ENCODE data around the gene RNF123.
"Not testable (repeated sequence)": the region's sequence is repeated elsewhere in the genome, so short reads cannot be mapped to it uniquely, and the experiment has no call there.

The RNF123 gene

DNA sequence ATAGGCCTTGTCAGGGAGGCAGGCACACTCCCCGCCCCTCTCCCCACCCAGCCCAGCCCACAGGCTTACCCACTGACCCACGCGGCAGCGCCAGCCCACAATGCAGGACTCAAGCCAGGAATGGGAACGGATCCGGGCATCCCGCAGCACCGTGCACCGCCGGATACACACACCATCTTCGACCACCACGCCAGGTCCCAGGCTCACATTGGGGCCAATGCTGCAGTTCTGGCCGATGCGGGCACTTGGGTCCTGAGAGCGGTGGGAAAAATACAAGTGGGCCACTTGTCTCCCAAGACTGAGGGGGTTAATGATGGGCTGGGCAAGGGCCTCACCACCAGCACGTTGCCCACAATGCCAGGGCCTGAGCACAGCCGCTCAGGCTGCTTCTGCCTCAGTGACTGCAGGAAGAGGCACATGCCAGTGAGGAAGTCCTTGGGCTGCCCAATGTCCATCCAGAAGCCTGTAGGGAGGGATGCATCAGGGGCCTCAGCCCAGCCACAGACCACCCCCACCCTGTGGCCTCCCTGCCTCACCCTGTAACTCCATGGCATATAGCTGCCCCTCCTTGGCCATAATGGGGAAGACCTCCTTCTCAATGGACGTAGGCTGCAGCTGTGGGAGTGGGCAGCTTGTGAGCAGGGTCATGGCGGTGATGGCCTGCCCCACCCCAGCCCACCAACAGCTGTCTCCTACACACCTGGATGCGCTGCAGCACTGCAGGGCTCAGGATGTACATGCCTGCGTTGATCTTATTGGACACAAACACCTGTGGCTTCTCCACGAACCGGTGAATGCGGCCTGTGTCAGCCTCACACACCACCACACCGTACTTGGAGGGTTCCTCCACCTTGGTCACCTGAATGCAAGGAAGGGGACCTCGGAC lies 32.8 kb downstream of the RNF123 start:
- DNase-seq: no peak

DNA sequence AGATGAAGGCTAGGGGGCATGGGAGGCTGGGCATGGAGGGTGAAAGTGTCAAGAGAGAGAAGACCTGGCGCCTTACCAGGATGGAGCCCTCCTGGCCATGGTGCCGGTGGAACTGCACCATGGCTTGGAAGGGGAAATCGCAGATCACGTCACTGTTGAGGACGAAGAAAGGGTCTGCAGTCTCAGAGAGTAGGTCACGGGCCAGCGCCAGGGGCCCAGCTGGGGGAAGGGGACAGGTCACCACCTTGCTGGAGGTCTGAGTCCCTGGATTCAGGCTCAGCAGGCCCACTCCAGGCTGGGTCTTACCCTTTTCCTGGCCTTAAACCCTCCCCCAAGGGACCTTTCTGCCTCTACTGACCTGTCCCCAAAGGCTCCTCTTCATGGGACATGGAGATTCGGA lies 33.5 kb downstream of the RNF123 start:
- DNase-seq: no peak

DNA sequence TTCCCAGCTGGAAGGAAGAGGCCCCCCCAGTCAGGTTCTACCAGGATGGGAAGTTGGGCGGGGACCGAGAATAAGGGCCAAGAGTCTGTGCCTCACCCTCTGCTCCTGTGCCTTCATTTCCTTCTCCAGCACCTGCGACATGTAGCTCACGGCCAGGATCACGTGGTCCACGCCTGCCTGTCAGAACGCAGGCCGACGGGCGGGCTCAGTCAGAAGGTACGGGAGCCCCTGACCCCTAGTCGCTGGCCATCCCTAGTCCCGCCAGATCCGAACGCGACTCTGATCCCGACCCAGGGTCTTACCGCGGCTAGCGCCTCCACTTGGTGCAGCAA lies 33.9 kb downstream of the RNF123 start:
- DNase-seq: peak; percentile 31

DNA sequence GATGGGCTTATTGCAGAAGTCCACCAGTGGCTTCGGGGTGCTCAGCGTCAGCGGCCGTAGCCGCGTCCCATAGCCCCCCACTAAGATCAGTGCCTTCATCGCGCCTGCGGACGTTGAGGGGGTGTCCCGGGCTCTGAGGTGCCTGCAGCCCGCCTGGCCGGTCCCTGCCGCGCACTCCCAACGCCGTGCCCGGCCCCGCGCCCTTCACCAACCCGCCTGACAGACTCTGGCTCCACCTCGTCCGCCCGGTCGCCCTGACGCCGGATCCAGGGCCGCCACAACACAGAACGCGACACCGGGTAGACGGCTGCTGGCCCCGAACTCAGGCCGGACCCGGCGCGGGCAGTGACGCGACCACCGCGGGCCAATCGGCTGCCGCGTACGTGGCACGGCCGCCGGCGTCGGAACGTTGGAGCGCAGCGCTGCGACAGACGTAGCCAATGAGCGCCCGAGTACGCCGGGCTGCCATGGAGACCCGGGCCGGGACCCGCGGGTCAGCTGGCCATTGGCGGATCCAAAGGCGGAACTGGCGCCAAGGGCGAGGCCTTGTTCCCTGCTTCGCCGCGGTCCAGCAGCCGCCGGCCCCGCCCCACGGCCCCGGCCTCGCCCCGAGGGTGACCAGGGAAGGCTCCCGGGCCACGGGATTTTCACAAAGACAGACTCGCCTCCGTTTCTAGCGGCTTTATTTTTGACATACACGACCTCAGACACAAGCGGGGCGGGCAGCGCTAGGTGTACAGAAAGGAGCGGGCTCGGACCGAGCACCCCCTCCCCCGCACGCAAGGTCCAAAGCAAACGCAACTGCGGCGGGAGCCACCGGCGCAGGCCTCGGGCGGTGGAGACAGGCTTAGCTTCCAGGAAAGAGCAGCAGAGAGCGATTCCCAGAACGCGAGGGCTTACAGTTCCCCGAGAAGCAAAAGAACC lies 34.5 kb downstream of the RNF123 start, which contains the start of gene GMPPB:
GMPPB (minus strand) TSS at position 324 of the 924 bp plus-strand sequence; CDS start at position 99, 225 bp downstream.
- DNase-seq: peak; percentile 97

DNA sequence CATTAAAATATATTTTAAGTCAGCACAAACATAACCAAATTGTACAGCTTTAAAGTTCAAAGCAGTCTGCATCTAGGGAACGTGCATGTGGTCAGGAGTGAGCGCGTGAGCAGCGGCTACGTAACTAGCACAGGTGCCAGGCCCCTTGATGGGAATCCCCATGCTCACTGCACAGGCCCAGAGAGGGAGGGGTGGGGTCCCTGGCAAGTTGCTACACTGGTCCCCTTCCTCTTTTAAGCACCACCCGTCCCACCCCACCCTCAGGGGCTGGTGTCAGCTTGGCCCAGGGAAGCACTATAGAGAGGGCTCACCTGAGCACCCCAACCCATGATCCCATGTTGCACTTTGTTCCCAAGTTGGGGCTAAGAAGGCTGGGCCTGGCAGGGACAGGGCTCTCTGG lies 35.2 kb downstream of the RNF123 start:
- no peak for DNase-seq

DNA sequence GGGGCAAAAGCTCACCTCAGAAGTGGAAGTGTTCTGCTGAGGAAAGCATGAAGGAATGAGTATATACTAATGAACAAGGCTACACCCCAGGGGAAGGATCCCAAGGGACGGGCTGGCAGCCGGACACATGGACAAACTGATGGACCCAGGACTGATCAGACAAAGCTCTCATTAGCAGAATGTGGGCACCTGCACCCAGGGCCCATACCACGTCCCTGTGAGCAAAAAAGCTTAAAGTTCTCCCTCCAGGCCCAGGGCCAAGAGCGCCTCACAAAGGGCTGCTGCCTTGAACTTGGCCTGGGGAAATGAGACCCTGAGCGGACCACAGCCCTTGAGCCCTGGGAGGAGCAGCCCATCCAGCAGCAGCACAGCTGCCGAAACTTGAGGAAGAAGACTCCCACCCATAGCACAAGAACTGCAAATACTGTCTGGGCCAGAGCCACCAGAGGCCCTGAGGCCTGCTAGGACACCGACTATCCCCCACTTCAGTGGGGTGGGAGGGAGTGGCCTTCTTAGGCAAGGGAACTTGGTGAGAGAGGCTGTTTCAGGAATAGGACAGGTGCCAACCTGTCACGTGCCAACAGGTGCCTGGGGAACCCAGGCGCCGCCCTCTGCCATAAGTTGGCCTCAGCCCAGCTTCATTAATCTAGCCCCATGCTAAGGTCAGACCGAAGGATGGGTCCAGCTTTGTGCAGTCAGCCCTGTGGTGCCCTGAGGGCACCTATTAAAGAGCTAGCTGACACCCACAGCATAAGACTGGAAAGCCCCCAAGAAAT lies 36.7 kb downstream of the RNF123 start:
- no peak for DNase-seq

DNA sequence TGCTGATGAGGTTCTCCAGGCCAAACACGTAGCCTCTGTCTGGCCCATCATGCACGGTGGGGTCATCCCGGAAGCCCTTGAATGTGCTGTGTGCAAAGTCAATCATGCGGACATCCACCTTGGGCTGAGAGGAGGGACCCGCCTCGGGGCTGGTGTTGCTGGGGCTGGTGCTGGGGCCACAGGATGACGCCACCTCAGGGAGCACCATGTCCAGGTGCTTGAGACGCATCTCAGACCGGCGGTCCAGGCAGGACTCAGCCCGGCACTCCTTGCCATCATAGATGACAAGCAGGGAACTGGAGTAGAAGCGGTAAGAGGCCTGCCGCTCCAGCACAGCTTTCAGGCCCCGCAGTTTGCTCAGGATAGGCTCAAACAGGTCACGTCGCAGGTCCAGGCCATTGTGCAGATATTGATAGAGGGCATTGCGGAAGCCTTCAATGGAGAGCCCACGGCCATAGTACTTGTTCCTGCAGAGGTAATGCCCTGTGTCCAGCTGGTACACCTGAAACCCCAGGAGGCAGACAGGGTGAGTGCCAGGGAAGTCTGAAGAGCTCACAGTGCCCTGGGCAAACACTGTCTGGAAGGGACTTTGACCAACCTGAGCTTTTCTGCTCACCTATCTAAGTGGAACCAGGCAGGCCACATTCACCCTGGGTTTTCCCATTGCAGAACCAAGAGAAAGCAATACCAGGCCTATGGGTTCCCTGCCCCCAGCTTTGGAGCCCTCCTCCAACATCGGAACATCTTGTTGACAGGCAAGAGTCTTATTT lies 38.0 kb downstream of the RNF123 start:
- DNase-seq: no peak

DNA sequence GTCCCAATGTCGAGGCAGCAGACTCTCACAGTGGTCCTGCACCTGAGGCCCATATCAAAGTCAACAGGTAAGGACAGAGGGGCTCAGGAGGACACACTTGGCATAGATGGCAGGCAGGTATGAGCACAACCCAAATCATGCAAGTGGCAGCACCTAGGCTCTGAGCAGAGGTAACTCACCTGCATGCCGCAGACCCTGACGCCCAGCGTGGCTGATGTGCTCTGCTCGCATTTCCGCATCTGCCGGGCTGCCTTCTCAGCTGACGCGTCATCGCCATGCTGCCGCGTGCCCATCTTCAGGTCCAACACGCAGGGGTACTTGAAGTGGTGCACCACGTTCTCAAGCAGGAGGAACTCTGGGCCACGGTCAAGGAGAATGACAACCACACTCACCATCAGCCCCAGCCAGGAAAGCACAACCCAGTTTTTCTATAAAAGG lies 38.6 kb downstream of the RNF123 start:
- DNase-seq: no peak

DNA sequence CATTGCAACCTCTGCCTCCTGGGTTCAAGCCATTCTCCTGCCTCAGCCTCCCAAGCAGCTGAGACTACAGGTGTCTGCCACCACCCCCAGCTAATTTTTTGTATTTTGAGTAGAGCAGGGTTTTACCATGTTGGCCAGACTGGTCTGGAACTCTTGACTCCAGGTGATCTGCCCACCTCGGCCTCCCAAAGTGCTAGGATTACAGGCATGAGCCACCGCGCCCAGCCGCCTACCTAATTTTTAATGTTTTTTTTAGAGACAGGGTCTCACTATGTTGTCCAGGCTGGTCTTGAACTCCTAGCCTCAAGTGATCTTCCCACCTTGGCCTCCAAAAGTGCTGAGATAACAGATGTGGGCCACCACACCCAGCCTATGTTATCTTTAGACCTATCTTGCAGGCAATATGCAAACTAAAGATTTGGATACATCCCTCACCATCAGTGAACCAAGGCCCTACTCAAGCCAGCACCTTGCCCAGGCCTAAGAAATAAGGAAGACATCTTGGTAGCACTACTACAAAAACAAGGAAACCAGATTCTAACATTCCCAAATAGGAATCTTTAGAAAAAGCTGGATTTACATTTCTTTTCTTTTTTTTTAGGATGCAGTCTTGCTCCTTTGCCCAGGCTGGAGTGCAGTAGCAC lies 40.7 kb downstream of the RNF123 start:
- DNase-seq: no peak

DNA sequence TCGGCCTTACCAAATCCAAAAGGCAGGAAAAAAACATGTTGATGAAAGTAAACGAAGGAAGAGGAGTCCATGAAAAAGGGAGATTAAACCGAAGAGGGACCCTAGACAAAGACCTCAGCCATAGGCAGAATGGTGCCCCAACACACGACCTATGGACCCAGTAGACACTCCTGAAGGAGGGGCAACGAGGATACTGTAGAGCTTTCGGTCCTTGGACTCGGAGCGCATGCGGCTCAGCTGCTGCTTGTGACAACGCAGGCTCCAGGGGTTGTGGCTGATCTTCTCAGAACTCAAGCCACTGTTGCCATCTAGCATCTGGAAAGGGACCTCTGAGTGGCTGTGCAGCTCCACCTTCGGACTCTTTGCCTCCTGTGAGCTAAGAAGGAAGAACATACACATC lies 43.2 kb downstream of the RNF123 start:
- no peak for DNase-seq

DNA sequence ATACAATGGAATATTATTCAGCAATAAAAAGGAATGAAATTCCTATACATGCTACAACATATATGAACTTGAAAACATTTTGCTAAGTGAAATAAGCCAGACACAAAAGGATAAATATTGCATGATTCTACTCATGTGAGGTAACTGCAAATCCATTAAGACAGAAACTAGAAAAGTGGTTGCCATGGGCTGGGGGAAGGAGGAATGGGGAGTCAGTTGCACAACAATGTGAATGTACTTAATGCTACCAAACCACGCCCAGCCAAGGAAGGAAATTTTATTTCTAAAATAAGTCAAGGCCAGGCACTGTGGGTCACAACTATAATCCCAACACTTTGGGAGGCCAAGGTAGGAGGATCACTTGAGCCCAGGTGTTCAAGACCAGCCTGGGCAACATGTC lies 44.2 kb downstream of the RNF123 start:
- no peak for DNase-seq

DNA sequence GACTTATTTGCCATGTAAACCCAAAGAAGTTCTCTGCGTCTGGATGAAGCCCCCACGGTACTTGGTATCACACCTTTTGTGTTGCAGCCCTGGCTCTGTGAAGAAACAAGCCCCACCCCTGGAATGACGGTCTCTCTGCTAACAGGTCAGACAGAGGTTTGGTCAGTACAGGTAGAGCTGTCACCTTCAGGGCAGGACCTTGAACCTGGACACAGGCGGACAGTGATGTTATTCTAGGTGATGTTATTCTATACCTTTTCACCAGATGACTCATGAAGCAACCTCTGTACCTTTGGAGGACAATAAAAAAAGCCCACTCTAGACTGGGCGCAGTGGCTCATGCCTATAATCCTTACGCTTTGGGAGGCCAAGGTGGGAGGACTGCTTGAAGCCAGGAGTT lies 45.4 kb downstream of the RNF123 start:
- no peak for DNase-seq

DNA sequence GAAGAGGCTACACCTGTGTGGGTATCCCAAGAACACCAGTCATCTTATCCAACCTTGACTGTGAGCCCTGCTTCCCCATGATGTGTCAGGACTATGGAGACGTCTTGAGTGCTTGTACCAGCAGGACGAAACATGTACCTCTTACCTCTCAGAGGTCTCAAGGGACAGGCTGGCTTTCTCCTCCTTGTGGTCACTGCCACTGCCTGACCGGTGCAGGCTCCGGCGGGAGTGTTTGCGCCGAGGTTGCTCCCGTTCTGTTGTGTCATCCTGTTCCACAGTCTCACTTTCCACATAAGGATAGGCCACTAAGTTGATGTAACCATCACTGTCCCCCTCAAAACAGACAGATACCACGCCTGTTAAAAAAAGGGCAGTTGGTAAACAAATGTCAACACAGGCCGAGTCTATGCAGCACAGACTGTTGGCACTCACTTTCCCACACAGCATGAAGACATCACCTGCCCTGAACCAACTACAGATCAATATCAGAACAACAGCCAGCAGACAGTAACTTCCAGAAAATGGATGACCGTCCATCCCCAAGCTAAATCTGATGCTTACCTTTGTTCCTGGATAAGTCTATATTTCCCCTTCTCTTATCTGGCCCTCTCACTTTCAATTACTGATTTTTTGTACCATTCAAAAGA lies 48.8 kb downstream of the RNF123 start:
- no peak for DNase-seq

DNA sequence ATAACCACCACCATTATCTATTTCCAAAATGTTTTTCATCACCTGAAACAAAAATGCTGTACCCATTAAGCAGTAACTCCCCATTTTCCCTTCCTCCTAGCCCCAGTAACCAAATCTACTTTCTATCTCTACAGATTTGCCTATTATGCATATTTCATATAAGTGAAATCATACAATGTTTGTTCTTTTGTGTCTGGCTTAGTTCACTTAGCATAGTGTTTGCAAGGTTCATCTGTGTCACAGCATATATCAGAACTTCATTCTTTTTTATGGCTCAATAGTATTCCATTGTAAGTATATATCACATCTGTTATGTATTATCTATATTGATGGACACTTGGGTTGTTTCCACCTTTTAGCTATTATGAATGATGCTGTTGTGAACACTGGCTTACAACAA lies 51.1 kb downstream of the RNF123 start:
- no peak for DNase-seq

DNA sequence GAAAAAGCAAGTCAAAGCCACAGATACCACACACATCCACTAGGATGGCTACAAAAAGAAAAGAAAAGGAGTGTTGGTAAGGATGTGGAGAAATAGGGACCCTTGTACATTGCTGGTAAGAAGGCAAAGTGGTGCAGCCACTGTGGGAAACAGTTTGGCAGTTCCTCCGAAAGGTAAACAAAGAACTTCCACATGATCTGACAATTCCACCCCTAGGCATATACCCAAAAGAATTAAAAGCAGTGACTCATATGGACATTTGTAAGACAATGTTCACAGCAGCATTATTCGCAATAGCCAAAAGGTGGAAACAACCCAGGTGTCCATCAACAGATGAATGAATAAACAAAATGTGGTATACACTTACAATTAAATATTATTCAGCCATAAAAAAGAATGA lies 56.6 kb downstream of the RNF123 start:
- peak; percentile 9 for DNase-seq

DNA sequence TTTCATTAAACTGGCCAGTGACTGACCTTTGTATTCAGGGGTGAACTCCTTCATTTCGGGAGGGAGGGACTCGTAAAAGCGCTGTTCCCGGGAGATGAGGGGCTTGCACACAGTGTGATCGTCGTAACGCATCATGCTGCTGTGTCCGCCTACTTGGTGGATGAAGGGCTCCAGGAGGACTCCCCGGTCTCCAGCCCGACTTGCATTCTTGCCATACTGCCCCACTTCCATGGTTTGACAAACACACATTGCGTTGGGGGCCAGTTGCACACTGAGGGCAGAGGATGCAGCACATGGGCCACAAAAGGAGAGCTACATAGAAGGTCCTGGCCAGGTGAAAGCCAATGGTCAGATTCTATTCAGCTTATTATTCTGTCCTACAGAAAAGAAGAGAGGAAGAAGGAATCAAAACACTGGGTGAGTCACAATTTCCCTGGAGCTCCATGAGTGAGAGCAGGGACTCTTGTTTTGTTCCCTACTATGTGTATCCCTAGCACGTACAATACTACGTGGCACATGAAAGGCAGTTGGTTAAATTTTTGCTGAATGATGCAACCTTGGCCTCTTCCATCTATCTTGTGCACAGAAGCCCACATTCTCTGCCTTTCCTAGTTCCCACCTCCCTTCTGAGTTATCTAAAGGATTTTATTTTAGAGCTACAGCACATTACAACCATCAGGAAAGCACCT lies 58.6 kb downstream of the RNF123 start:
- DNase-seq: peak; percentile 38

DNA sequence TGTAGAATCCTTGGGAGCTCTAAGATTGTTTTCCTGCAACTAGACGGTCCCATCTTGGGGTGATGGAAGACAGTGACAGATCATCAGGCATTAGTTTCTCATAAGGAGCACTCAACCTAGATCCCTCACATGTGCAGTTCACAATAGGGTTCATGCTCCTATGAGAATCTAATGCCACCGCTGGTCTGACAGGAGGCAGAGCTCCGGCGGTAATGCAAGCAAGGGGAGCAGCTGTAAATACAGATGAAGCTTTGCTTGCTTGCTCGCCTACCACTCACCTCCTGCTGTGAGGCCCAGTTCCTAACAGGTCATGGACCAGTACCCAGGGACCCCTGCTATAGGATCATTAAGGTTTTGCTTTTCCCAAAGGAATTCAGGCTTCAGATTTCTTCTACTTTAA lies 59.5 kb downstream of the RNF123 start:
- DNase-seq: not testable (repeated sequence)

DNA sequence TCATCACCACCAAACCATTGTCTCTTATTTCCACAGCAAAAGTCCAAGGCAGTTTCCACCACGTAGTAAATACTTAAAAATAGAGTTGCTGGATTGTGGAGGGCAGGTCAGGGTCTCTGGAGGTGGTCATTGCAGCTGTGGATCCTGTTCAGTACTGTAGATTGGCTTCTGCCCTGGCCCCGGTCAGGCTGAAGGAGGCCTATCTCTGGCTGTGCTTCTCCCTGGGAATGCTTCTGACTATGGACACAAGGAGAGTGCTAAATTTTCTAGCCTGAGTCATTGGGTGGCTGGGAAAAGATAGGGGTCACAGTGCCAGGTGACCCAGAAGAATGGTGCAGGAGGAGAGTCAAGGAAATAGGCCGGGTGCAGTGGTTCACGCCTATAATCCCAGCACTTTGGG lies 60.7 kb downstream of the RNF123 start:
- DNase-seq: no peak

DNA sequence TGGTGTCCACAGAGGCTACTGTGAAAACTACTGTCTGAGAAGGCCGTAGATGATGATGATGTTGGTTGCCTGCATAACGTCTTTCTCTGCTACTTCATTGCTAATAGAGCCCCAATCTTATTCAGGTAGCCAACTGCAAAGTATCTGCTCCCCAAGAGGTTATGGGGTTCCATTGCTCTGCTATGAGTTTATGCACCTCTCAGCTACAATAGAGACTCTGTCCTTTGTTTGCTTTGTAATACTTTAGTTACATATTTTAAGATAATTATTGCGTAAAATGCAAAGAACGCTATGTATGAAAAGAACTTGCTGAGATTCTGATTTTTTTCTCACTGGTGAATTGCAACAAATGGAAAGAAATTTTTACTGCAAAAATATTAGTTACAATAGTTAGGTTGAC lies 62.1 kb downstream of the RNF123 start:
- DNase-seq: no peak

DNA sequence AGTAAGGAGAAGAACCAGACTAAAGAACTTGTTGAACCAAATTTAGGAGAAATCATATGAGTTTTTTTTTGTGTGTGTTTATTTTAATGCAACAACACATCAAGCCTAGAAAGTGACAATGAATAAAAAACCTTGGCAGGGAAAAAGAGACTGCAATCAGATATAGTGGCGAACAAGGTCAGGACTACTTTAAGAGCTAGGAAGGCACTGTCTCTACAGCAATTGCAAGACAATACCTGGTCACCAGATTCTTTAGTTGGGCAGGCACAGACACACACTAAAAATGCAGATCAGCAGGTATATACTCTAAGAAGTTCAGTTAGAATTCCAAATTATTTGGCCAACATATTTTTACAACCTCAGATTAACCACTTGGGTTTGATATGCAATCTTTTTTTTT lies 65.2 kb downstream of the RNF123 start:
- DNase-seq: no peak

DNA sequence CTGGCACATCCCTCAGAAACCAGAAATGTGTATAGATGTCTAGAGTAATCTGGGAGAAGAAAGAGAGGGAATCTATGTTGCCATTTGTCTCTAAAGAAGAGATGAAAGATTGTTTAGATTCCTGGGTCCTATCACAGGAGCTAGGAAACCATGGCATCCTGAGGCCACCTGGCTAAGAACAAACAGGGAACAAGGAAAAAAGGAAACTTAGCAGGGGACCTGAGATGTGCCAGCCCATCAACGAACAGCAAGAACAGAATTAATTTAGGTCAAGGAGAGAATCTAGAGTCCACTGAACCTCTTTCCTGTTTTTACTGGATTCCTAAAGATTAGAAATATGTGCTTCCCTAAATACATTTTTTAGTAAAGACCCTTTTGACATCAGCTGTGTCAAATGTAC lies 66.7 kb downstream of the RNF123 start:
- no peak for DNase-seq
